Measurements from ENCODE around the gene DAB2.
"Not testable (repeated sequence)": the region's sequence is repeated elsewhere in the genome, so short reads cannot be mapped to it uniquely, and the experiment has no call there.

Gene DAB2

DNA sequence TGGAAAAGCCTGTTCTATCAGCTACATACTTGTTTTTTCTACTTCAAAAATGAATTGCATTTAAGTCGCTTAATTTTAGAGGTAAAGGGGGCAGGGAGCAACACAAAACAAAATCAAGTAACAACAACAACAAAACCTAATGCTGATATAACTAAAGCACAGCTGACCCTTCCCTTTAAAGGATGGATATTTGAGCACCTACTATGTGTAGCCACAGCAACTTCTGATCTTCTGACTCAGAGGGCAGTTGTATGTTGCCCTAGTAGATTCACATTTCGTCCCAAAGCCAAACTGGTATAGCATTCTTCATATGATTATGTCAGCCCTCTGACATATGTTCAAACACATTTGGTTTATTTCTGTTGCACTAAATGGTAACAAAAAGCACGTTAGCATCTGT, 6.8 kb downstream of the DAB2 start:
- DNase-seq: no peak

DNA sequence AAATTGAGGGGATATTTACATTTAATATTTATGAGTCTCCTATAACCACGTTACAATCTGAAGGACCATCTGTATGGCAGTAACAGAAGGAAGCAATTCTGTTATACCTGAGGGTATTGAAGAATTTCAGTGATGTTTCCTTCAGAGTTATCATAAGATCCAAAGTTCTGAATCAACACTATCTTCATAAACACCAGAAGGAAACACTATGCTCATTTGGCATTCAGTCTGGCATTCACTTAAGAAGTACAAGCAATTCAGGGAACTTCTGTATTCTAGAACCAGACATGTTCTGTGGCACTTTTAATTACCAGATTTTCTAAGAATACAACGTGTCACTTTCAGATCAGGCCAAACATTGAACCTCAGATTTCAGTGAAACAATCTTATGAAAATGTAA, 9.6 kb downstream of the DAB2 start:
- DNase-seq: no peak

DNA sequence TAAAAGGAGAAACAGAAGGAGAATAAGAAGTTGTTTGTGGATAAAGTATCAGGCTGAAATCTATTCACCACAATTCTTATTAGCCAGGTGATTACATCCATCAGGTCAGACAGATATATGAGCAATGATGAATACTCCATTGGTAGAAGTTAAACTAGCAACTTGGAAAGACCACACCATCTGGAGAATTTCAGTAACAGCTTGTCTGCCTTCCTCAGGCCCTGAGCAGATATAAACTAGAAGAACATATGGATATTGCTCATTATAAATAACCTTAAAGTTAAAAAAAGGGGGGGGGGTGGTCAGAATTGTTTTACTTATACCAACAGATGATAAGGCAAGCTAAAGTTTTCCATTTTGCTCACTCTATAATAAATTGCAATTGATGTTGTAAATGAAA, 10.4 kb downstream of the DAB2 start:
- DNase-seq: no peak

DNA sequence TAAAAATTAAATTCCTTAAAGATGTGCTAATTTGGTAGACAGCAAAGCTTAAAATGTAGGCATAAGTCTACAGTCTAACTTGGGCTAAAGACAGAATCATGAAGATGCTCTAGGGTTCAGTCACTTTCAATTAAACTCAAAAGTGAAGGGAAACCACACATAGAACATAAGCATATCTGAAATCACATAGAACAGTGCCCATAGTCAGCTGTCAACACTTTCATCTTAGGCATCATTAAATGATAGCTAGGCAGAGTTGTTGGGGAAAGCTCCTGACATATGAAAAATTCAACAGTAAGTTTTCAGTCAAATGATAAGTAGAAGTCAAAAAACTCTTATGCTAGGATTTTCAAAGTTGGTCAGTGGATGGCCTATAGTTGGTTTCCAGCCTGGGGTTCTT, 11.0 kb downstream of the DAB2 start:
- no peak for DNase-seq

DNA sequence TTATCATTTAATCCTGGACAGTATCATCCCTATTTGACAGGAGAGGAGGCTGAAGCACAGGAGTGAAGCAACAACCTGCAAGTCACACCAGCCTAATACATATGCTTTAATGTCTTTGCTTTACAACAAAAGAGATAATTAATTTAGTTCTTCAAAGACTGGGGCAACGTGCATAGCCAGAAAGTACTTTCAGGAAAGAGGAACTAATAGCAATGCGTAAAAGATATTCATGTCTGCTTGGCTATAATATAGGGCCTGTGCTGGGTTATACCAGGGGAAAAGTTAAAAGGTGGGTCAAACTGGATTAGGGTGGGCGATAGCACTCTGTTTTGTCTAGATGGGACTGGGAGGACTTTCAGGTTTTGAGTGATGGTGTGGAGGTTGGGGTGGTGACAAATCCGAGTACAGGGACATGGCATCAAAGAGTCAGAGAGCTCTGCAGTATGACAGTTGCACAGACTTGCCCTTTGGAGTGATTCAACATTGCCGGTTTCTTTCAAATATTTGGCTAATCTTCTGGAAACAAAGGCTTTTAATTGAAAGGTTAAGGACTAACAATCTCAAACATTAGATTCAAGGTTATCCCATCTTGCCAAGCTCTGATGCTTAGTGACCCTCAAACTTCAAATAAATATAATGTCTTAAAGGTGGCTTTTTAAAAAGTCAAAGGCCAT, 11.9 kb downstream of the DAB2 start:
- no peak for DNase-seq

DNA sequence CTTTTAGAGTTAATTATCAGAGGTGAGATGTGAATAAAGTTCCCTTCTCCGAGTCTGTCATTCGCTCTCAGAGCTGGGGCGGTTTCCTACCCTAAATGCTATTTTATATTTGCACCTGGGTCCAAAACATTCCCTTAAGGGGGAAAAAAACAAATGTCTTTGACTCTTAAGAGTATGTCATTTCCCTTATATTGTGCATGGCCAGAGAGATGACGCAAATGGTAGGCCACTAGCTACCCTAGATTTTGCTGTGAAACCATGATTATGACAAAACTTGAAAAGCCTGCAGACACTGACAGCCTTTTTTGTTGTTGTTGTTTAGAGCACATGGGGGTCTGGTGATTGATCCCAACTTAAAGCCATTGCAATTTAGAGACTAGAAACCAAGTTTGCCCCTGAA, 12.8 kb downstream of the DAB2 start:
- no peak for DNase-seq

DNA sequence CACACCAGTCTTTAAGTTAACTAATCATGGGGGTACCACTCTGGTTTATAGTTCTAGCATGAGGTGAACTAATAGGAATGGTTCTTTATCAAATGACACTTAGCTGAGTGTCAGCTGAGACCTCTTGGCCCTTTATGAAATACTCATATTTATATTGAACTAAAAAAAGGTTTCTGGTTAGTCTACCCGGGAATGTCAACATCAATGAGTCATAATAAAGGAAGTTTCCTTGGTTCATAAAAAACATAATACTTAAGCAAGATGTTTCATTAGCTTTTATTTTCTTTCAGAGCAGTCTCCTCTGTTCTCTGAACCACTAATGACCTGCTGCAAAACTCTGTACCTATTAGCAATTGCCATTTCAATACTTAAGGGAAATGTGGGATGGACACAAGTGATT, 13.7 kb downstream of the DAB2 start:
- no peak for DNase-seq

DNA sequence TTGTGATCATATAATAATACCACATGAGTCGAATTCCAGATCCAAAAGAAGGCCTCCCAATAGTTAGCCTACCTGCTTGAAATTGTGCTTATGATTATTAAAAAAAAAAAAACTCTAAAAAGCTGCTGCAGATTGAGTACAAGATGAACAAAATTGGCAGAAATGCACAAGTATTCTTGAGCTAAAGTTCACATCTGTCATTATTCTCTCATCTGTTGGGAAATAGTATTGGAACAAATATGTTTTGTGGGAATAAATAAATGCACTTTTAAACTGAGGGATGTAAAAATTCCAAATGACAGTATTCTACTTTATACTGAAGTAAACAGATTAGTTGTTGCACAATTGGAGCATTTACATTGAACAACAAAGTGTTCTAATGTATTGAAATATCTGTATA, 15.7 kb downstream of the DAB2 start:
- no peak for DNase-seq

DNA sequence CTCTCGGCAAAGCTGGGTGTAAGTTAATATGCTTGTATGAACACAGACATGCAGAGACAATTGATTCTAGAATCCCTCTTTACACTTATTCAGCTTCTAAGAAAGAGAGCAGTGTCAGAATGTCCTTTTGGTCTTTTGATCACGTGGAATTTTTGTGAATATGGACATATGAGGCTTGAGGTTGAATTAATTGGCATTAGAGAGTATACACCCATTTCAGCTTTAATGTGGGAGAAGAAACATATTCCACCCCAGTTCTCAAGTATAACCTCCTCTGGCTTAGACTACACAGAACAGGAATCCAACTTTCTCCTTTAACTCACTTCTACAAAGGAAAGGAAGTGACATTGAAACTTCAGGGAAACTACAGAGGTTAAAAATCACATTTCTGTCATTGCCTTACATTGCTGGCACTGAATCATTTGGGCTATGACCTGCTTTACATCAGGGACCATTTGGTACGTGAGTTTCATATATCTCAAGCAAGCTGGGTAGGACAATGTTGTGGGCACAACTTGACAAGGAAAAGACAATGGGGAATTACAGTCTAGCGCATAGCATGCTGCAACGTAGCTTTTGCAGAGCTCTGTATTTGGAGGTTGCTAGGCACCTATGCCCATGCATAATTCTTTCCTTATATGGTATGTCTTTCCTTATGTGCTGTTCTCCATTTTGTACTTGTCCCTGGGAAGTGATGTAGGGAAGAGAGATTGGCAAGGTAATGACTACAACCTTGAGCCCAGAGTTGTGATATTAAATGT, 19.5 kb downstream of the DAB2 start:
- no peak for DNase-seq

DNA sequence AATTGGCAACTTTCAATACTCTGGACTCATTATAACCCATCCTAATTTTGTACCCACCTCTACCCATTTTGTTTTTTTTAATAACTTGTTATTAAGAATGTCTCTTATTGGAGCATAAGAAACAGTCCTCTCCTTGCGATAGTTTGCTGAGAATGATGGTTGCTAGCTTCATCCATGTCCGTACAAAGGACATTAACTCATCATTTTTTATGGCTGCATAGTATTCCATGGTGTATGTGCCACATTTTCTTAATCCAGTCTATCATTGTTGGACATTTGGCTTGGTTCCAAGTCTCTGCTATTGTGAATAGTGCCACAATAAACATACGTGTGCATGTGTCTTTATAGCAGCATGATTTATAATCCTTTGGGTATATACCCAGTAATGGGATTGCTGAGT, 21.0 kb downstream of the DAB2 start:
- DNase-seq: not testable (repeated sequence)

DNA sequence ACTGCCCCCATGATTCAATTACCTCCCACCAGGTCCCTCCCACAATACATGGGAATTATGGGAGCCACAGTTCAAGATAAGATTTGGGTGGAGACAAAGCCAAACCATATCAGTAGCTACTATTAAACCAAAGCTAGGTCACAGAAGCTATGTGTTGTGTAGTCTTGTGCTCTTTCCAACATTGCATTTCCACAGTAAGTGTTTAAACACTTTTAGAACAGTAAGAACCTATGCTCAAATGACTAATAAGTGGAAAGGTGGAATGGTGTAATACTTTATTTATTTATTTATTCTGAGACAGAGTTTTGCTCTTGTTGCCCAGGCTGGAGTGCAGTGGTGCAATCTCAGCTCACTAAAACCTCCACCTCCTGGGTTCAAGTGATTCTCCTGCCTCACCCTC, 22.6 kb downstream of the DAB2 start:
- DNase-seq: not testable (repeated sequence)

DNA sequence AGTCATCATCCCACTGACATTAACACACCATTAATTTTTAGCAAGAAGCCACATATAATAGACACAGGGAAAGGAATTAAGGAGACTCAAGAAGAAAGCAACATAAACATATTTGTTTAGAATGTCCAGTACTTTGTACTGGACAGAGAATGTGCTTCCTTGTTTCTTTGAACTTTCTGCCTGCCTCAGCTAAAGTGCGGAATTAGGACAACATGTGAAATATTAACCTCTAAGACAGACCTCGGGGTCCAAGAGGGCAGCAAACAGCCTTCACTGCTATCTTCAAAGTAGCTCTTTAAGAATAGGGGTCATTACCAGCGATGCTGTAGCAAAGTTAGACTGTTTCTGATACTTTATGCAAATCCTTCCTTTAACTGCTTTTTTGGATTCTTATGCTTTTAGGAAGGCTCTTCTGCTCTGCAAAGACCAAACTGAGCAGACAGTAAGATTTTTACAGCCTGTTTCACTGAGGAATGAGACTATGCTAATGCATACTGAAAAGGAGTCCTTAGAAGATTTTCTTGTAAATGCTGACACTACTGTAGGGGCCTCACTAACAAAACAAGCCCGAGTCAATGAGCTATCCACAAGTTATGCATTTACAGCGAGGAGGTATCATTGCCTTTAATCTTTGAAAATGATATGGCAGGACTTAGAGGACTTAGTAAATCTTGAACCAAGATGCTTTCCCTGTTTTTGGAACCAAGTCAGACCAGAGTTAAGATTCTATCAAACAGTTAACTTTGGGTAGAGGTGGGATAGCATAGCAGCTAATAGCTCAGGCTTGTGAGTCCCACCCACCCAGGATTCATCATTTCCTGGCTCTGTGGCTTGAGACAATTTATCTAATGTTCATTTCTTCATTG, 23.8 kb downstream of the DAB2 start:
- no peak for DNase-seq

DNA sequence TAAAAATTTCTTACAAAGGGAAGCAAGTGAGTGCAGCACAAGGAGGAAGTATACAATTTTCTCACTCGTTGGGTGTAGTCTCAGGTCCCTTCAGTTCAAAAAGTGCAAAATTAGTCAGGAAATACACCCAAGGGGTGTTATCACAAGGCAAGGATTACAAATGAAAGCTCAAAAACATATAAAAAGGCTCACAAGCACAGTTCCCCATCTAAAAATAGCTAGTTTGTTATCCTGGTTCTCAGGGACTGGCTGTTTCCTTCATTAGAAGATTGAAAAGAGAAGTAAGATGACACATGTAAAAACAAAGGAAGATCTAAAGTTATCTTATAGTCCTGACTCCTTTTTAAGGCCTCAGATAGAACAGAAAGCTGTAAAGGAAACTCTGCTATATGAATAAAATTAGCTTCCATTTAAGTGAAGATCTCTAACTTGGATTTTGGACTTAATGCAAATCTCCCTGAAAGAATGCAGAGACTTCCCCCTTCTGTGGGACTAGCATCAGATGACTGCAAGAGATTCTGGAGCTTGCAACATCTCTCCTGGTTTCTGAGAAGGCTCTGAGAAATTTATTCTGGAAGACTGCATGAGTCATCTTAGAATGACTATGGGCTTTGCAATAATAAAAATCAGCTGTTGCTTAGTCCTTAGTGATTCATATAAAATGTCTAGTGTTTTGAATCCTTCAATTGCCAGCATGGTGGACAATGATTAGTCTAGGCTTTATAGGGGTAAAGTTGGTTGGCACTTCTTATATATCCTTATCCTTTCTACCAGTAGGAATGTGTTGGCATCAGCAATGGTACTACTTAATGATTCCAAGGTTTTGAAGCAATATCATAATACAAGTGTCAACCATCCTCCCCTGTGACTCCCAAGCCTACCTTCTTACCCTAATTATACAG, 25.4 kb downstream of the DAB2 start:
- no peak for DNase-seq

DNA sequence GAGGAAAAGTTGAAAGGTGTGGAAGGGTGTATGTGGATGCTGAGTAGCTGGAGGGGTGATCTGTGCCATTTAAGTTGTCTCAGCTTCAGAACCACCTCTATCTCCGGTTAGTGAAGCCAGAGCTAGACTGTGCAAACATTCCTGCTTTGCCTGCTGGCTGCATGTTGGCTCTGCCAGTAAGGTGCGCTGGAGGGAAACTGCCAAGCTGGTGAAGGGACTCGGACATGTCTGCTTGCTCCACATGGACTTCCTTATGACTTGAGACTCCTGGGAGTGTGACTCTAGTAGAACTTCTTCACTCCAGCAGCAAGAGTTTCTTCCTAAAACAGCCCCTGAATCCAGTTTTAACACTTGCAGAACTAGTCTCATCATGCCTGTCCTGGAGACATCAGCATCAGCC, 27.9 kb downstream of the DAB2 start:
- DNase-seq: no peak

DNA sequence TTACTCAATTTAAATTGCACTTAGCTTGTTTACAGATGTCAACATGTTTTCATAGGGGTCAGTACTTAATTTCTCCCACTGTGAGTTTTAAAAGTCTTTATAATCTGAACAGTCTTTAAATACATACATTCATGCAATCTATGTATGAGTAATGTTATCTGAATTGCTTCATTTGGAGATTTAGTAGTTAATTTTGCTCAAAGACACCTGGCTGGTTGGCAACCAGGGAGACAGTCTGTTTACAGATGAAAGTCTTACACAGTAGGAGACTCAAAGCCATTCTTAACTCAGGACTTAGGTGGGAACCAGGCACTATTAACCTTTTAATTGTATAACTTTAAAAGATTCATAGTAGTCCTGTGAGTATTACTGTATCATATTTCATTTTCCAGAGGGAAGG, 29.3 kb downstream of the DAB2 start:
- DNase-seq: no peak

DNA sequence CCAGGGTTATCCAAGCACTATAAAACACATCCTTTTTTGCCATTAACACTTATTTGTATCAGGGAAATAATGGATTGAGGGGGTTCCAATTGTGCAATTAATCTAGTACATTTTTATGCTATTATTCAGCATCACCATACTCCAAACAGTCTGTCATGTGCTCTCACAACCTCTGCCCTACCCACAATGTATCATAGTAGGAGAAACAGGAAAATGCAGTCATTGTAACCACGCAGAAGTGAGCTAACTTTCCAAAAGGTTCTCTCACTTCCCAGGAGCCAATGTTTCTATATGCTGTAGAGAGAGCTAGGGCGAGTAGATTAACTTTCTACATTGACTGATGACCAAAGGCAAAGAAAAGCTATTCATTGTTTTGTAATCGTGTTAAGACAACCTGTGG, 29.8 kb downstream of the DAB2 start:
- DNase-seq: no peak

DNA sequence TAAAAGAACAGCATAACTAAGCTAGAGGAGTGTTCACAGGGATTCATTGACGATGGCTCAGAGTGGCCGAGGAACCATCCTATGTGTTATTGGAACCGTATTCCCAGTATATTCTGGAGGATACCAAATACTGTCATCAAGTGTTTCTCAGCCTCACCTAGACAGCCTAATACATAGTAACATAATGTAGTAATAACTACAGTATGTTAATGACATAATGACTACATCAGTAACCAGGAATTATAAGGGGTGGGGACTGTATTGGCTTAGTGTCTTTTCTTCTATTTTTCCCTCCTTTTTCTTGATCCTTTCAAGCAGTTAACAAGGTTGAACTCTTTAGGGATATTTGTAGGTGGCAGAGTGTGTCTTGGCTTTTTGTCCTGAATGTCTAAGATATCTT, 33.8 kb downstream of the DAB2 start:
- no peak for DNase-seq

DNA sequence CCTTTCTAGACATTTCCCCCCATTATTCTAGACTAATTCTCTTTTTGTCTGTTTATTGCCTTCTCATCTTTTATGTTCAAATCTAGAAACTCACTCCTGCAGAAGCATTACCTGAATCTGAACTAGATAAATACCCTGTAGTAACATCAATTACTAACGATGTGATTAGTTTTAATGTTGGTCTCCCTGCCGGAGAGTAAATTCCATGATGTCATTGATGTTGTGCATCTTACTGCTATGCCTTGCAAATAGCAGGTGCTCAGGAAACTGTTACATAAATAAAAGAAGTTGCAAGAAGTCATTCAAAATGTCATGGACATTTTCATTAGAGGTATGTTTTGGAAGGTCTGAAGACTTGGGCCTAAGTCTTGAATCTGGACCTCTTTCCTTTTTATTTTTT, 37.5 kb downstream of the DAB2 start:
- DNase-seq: no peak

DNA sequence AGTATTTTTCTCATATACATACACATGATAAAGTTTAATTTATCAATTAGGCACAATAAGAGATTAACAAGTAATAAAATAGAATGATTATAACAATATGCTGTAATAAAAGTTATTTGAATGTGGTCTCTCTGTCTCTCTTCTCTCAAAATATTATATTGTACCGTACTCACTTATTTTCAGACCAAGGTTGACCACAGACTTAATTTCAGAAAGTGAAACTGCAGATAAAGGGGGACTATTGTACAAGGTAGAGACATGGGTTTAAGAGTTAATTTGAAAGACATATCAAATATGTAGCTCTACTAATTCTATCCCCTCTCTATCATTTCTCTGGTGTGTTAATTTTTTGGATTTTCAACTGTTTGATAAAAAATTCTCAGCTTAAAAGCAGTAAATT, 40.5 kb downstream of the DAB2 start:
- no peak for DNase-seq

DNA sequence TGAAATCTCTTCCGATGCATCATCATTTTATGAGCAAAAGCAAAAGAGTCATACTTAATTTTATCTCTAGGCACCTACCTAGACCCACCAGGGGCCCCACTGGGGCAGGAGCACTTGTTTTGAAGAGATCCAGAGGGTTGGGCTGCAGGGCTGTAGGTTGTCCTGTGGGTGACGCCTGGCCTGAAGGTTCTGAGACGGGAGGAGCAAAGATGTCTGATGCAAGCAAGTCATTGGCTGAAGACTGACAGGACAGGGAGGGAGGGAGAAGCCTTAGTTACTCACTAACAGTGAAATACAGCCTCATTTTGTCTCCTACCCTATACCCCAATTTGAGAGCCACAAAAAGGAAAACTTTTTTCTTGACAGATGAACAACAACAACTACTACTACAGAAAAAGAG, 43.4 kb downstream of the DAB2 start:
- DNase-seq: no peak

DNA sequence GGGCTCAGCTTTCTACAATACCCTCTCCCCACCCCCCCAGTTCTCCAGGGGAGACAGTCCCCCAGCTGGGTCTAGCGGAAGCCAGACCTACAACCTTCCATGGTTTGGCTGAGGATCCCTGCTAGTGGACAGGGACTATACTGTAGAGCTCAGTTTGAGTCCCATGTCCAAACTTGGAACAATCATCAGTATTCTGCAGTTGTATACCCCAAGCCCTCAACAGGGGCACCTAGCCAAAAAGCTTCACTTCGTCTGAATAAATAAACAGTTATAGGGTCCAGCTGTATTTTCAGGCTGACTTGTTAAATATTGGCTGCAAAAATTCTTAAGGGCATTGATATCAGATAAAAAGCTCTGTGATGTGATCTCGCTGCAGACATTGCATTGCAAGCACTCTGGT, 45.1 kb downstream of the DAB2 start:
- no peak for DNase-seq

DNA sequence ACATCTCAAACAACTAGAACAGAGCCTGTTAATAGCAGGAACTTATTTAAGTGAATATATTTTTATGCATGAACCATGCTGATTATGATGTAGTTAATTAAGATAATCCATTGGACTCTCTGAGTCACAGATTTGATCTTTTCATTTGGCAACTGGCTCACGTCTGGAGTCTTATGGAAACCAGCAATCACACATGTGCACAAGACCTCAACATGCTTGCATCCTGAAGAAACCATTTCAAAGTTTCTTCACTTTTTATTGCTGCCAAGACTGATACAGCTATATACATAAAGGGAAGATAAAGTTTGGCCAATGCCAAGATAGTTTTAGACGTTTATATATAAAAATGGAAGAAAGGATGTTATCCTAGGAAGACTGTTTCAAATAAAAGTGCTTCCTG, 47.2 kb downstream of the DAB2 start:
- no peak for DNase-seq

DNA sequence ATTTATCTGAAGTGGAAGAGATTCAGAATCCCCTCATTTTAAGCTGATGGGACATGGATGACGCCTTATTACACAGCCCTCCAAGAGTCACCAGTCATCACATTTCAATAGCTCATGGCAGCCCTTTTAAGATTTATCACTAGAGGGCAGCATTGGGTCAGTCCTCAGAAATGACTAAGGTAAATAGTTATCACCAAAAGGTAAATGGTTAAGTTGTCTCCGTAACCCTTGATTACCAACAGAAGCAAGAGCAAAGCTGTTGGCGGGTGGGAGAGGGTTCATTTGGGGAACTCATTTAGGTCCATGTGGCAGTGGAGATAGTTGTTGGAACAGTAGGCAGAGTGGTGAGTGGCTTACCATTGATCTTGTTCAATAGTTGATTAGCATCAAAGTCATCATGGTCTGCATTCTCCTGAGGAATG, 48.5 kb downstream of the DAB2 start:
- DNase-seq: no peak

Data from activated T-cell treated with anti-CD3 and anti-CD28 coated beads, Interleukin-2, amount 50 U/mL, for 1 hour (primary cell).